A673 (cell line): Measurements from ENCODE around the gene MAP3K13. TPM values are rescaled to one million over a fixed set of nuclear protein-coding genes. Genes with fewer than 3 reads are reported as not detected.

Source experiments
- BruUV-seq: library from RNA; stranded (reverse); fragments of 400-500 nt; replicated peaks from 2 replicates; lab custom pipeline; 2021; lab: Mats Ljungman, UMichigan
- CTCF ChIA-PET: fragments of 300-600 bp; sonication (Branson Sonifier 250); formaldehyde crosslinking; loops from one replicate; lab custom pipeline; 2022; ENCODE audit warnings: antibody characterized with exemption; lab: Charles Lee
- POLR2A ChIA-PET: fragments of 300-600 bp; sonication (Branson Sonifier 250); formaldehyde crosslinking; loops from one replicate; lab custom pipeline; 2022; ENCODE audit warnings: antibody characterized with exemption; ENCODE audit not compliant: low non-redundant PET; lab: Charles Lee
- DNase-seq: peaks from one replicate; pipeline ENCODE4 v3.0.0-alpha.2; 2015; ENCODE audit warnings: low spot score
- H3K27ac ChIP-seq: fragments of 200-600 bp; sonication (generic); 2 replicates; pipeline ENCODE4 v1.5.1; 2016; ENCODE audit warnings: mixed run types, low read depth, mild to moderate bottlenecking, mixed read lengths, antibody characterized with exemption, low read length; ENCODE audit not compliant: poor library complexity, severe bottlenecking
- H3K27me3 ChIP-seq: fragments of 200-600 bp; sonication (generic); replicated peaks from 2 replicates; pipeline ENCODE4 v1.6.1; 2017; ENCODE audit warnings: mixed run types, low read depth, mild to moderate bottlenecking, mixed read lengths, antibody characterized with exemption, low read length; ENCODE audit not compliant: insufficient read depth, poor library complexity
- H3K36me3 ChIP-seq: fragments of 200-600 bp; sonication (generic); 2 replicates; pipeline ENCODE4 v1.6.1; 2016; ENCODE audit warnings: mixed run types, mild to moderate bottlenecking, mixed read lengths, antibody characterized with exemption, low read length; ENCODE audit not compliant: insufficient read depth, poor library complexity, severe bottlenecking
- H3K4me1 ChIP-seq: fragments of 200-600 bp; sonication (generic); 2 replicates; pipeline ENCODE4 v1.6.1; 2017; ENCODE audit warnings: mixed run types, mild to moderate bottlenecking, mixed read lengths, antibody characterized with exemption, low read length; ENCODE audit not compliant: insufficient read depth, poor library complexity, severe bottlenecking
- H3K4me3 ChIP-seq: fragments of 200-600 bp; sonication (generic); 2 replicates; pipeline ENCODE4 v1.5.1; 2016; ENCODE audit warnings: low read depth, mixed run types, mild to moderate bottlenecking, mixed read lengths, low read length; ENCODE audit not compliant: poor library complexity, severe bottlenecking
- H3K9me3 ChIP-seq: fragments of 200-600 bp; sonication (generic); 2 replicates; pipeline ENCODE4 v1.6.1; 2016; ENCODE audit warnings: mixed run types, low read depth, mild to moderate bottlenecking, mixed read lengths, antibody characterized with exemption, low read length; ENCODE audit not compliant: poor library complexity, severe bottlenecking
- EZH2 ChIP-seq: fragments of 200-600 bp; sonication (generic); IDR thresholded peaks from 2 replicates; pipeline ENCODE4 v1.6.1; 2017; ENCODE audit warnings: borderline replicate concordance, low read depth, mild to moderate bottlenecking, mixed read lengths, antibody characterized with exemption, low read length; ENCODE audit not compliant: poor library complexity, severe bottlenecking
- intact Hi-C: fragments of 100-400 bp; cut with micrococcal nuclease; formaldehyde crosslinking; loops from one replicate; pipeline ENCODE4 v1.10.0; 2022; ENCODE audit not compliant: unreplicated experiment
- total RNA-seq: library from RNA; stranded (reverse); gene quantifications from 2 replicates; pipeline ENCODE4 v1.2.3, GENCODE V29; 2021
- TF ChIP-seq, protein P1 (sequence below): fragments of 300-800, 200-600 bp; sonication (generic); conservative IDR thresholded peaks from 2 replicates; pipeline ENCODE4 v1.5.1; 2017; ENCODE audit warnings: low read depth, mild to moderate bottlenecking, antibody characterized with exemption, low read length, moderate library complexity, mixed read lengths

MAP3K13 gene
- total RNA-seq, 1 experiment from 2014 or later = 26.8 TPM

DNA sequence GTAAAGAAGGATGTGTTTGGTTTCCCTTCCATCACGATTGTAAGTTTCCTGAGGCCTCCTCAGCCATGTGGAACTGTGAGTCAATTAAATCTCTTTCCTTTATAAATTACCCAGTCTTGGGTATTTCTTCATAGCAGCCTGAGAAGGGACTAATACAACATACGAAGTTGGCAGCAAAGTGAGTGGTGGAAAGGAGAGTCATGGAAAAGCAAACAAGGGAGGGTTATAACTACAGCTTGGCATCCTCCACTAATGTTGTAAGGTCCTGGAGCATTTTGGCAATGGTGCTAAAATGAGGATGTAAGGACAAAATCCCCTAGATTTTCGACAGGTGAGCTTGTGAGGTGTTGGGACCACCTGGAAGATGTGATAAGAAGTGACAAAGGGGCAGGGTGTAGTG lies 141.7 kb downstream of the MAP3K13 start:
- H3K27me3 ChIP-seq = no peaks in the 10 kb centered on the region
- no peak overlapping the region for H3K27ac ChIP-seq
- H3K9me3 ChIP-seq = no peaks in the 10 kb centered on the region
- TF ChIP-seq EZH2 = no peak
- TF ChIP-seq, protein P1, sequence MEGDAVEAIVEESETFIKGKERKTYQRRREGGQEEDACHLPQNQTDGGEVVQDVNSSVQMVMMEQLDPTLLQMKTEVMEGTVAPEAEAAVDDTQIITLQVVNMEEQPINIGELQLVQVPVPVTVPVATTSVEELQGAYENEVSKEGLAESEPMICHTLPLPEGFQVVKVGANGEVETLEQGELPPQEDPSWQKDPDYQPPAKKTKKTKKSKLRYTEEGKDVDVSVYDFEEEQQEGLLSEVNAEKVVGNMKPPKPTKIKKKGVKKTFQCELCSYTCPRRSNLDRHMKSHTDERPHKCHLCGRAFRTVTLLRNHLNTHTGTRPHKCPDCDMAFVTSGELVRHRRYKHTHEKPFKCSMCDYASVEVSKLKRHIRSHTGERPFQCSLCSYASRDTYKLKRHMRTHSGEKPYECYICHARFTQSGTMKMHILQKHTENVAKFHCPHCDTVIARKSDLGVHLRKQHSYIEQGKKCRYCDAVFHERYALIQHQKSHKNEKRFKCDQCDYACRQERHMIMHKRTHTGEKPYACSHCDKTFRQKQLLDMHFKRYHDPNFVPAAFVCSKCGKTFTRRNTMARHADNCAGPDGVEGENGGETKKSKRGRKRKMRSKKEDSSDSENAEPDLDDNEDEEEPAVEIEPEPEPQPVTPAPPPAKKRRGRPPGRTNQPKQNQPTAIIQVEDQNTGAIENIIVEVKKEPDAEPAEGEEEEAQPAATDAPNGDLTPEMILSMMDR = no peak
- POLR2A ChIA-PET = no interaction called here
- CTCF ChIA-PET = no interaction called here
- no peaks in the 10 kb centered on the region for H3K36me3 ChIP-seq
- intact Hi-C loops = no loop called here
- no peak for DNase-seq
- BruUV-seq = no TSS peak
- H3K4me3 ChIP-seq = no peak overlapping the region
- no peaks in the 10 kb centered on the region for H3K4me1 ChIP-seq

DNA sequence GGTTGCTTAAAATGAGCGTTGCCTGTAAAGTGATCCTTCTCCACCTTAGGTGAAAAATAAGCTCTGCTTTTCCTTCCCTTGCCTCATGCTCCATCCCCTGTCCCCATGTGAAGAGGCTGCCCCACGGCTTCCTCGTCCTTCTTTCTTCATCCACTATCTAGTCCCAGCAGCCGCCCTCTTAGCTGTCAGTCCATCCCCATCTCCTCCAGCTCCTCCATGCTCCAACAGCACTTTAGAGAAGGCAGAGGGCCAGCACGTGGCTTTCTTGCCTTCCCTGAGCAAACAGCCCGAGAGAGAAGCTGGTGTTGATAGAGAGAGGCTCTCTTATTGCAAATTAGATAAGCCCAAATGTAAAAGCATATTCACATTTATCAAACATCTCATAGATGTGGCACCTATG lies 144.9 kb downstream of the MAP3K13 start:
- H3K36me3 ChIP-seq = no peaks in the 10 kb centered on the region
- H3K27me3 ChIP-seq = no peaks in the 10 kb centered on the region
- no TSS peak for BruUV-seq
- ChIA-PET CTCF (no interaction called here), POLR2A (no interaction called here)
- H3K4me3 ChIP-seq = no peak overlapping the region
- no peak for TF ChIP-seq EZH2
- TF ChIP-seq, protein P1 = no peak
- no peak overlapping the region for H3K27ac ChIP-seq
- no peak for DNase-seq
- intact Hi-C loops = no loop called here
- no peaks in the 10 kb centered on the region for H3K9me3 ChIP-seq
- H3K4me1 ChIP-seq = no peaks in the 10 kb centered on the region

DNA sequence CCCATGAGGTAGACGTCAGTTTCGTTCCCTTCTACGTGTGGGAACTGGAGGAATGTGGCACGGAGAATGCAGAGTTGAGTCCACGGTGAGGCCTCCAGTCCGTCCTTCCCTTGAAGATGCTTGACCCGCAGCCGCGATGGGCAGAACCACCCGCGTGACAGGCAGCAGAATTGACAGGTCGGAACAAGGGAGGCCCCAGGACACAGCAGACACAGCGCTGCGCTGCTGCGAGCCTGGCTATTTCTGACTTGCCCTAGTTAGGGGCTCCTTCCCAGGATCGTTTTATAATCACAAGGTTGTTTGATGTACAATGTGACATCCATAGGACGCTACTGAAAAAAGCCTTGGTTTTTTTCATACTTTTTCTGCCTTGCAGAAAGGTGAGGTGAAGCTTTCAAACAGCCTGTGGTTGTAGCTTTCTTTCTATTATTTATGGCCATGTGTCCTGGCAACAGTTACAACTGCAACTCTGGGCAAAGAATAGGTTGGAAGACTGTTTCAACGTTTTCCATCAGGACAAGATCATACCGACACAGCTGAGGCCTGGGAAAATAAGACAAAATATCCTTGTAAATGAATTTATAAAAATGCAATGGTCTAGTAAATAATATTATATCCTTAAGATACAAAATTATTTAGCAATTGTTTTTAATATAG lies 145.5 kb downstream of the MAP3K13 start:
- no TSS peak for BruUV-seq
- CTCF ChIA-PET = no interaction called here
- H3K27me3 ChIP-seq = no peaks in the 10 kb centered on the region
- no peaks in the 10 kb centered on the region for H3K4me1 ChIP-seq
- no peak overlapping the region for H3K4me3 ChIP-seq
- intact Hi-C loops = no loop called here
- no peak for TF ChIP-seq EZH2
- TF ChIP-seq, protein P1 = no peak
- no peaks in the 10 kb centered on the region for H3K9me3 ChIP-seq
- no peak overlapping the region for H3K27ac ChIP-seq
- no peaks in the 10 kb centered on the region for H3K36me3 ChIP-seq
- DNase-seq = no peak
- POLR2A ChIA-PET = no interaction called here
